Ishikawa (cell line): ENCODE data around the gene STOM.

ENCODE experiments used
- CEBPB ChIP-seq: IDR thresholded peaks from 2 replicates; pipeline ENCODE4 v1.6.1; 2012
- CREB1 ChIP-seq: IDR thresholded peaks from 2 replicates; pipeline ENCODE4 v1.6.1; 2012; ENCODE audit warnings: low read depth
- EGR1 ChIP-seq: IDR thresholded peaks from 2 replicates; pipeline ENCODE4 v1.6.1; 2012
- EP300 ChIP-seq: IDR thresholded peaks from 2 replicates; pipeline ENCODE4 v1.6.1; 2012; ENCODE audit warnings: borderline replicate concordance
- FOXM1 ChIP-seq: IDR thresholded peaks from 2 replicates; pipeline ENCODE4 v1.6.1; 2012; ENCODE audit warnings: low read depth, borderline replicate concordance
- NFIC ChIP-seq: IDR thresholded peaks from 2 replicates; pipeline ENCODE4 v1.6.1; 2012
- RAD21 ChIP-seq: IDR thresholded peaks from 2 replicates; pipeline ENCODE4 v1.6.1; 2012; ENCODE audit warnings: low read depth
- TAF1 ChIP-seq: IDR thresholded peaks from 2 replicates; pipeline ENCODE4 v1.6.1; 2012; ENCODE audit warnings: low read depth, mild to moderate bottlenecking
- TCF12 ChIP-seq: IDR thresholded peaks from 2 replicates; pipeline ENCODE4 v1.6.1; 2012; ENCODE audit warnings: low read depth
- TEAD4 ChIP-seq: IDR thresholded peaks from 2 replicates; pipeline ENCODE4 v1.6.1; 2012
- YY1 ChIP-seq: IDR thresholded peaks from 2 replicates; pipeline ENCODE4 v1.6.1; 2012; ENCODE audit warnings: low read depth
- ZBTB7A ChIP-seq: IDR thresholded peaks from 2 replicates; pipeline ENCODE4 v1.6.1; 2012; ENCODE audit warnings: low read depth
- TF ChIP-seq, protein P1 (sequence below): IDR thresholded peaks from 2 replicates; pipeline ENCODE4 v1.6.1; 2012
- TF ChIP-seq, protein P2 (sequence below): IDR thresholded peaks from 2 replicates; pipeline ENCODE4 v1.6.1; 2012
- TF ChIP-seq, protein P3 (sequence below): IDR thresholded peaks from 2 replicates; pipeline ENCODE4 v1.6.1; 2012; ENCODE audit warnings: low read depth, mild to moderate bottlenecking

Gene STOM

DNA sequence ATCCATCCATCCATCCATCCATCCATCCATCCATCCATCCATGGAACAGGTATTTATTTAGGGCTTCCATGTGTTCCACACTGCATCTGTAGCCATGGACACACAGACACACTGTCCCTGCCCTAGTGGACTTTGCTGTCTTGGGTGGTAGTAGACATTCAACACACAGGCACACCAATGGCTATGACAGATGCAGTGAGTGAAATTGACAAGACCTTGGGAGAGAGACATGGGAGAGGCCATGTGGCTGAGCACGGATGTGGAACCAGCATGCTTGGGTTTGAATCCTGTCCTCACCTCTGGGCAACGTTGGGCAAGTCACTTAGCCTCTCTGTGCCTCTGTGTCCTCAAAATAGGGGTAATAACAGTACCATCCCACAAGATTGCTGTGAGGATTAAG lies 45.3 kb downstream of the STOM start:
- TF ChIP-seq FOXM1, result no peak

DNA sequence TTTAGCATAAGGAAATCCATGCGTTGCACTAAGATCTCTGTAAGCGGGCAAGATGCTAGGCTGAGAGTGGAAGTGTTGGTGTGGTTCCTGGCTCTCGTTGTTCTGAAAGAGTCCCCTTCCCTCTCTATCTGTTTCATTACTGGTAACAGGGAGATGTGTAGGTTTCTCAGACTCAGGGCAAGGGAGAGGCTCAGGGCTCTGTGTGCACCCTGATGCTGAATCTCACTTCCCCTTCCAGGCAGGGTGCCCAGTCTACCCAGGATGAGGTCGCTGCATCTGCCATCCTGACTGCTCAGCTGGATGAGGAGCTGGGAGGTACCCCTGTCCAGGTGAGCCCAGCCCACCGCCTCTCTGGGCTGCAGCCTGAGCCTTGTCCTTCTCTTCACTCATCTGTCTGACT lies 45.7 kb downstream of the STOM start:
- TF ChIP-seq EP300 (no peak), TEAD4 (no peak), TCF12 (no peak), TAF1 (no peak), FOXM1 (no peak), CEBPB (no peak), CREB1 (no peak), ZBTB7A (no peak), NFIC (no peak), YY1 (no peak), RAD21 (no peak), EGR1 (no peak)
- TF ChIP-seq, protein P1, sequence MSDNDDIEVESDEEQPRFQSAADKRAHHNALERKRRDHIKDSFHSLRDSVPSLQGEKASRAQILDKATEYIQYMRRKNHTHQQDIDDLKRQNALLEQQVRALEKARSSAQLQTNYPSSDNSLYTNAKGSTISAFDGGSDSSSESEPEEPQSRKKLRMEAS, result no peak
- TF ChIP-seq, protein P2, sequence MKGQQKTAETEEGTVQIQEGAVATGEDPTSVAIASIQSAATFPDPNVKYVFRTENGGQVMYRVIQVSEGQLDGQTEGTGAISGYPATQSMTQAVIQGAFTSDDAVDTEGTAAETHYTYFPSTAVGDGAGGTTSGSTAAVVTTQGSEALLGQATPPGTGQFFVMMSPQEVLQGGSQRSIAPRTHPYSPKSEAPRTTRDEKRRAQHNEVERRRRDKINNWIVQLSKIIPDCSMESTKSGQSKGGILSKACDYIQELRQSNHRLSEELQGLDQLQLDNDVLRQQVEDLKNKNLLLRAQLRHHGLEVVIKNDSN, result no peak
- TF ChIP-seq, protein P3, sequence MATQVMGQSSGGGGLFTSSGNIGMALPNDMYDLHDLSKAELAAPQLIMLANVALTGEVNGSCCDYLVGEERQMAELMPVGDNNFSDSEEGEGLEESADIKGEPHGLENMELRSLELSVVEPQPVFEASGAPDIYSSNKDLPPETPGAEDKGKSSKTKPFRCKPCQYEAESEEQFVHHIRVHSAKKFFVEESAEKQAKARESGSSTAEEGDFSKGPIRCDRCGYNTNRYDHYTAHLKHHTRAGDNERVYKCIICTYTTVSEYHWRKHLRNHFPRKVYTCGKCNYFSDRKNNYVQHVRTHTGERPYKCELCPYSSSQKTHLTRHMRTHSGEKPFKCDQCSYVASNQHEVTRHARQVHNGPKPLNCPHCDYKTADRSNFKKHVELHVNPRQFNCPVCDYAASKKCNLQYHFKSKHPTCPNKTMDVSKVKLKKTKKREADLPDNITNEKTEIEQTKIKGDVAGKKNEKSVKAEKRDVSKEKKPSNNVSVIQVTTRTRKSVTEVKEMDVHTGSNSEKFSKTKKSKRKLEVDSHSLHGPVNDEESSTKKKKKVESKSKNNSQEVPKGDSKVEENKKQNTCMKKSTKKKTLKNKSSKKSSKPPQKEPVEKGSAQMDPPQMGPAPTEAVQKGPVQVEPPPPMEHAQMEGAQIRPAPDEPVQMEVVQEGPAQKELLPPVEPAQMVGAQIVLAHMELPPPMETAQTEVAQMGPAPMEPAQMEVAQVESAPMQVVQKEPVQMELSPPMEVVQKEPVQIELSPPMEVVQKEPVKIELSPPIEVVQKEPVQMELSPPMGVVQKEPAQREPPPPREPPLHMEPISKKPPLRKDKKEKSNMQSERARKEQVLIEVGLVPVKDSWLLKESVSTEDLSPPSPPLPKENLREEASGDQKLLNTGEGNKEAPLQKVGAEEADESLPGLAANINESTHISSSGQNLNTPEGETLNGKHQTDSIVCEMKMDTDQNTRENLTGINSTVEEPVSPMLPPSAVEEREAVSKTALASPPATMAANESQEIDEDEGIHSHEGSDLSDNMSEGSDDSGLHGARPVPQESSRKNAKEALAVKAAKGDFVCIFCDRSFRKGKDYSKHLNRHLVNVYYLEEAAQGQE, result no peak

DNA sequence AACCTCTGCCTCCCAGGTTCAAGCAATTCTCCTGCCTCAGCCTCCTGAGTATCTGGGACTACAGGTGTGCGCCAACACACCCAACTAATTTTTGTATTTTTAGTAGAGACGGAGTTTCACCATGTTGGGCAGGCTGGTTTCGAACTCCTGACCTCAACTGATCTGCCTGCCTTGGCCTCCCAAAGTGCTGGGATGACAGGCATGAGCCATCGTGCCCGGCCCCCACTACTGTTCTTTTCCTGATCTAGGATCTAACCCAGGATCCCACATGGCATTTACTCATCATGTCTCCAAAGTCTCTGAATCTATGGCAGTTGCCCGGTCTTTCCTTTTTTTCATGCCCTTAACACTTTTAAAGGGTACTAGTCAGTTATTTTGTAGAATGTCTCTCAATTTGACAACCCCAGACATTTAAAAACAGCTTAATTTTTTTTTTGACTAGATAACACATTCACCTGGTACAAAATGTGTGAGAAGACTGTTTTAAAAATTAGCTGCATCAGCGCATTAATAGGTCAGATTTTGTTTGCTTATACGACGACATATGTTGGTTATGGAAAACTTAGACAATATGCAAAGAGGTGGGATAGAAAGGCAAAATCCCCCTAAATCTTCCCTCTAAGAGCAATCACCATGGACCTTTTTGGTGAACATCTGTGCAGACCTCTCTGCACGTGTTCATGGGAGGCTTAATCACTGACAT lies 46.5 kb downstream of the STOM start:
- TF ChIP-seq, protein P2, result no peak
- TF ChIP-seq, protein P3, result no peak
- TF ChIP-seq CREB1 (no peak), EGR1 (no peak), CEBPB (no peak)

DNA sequence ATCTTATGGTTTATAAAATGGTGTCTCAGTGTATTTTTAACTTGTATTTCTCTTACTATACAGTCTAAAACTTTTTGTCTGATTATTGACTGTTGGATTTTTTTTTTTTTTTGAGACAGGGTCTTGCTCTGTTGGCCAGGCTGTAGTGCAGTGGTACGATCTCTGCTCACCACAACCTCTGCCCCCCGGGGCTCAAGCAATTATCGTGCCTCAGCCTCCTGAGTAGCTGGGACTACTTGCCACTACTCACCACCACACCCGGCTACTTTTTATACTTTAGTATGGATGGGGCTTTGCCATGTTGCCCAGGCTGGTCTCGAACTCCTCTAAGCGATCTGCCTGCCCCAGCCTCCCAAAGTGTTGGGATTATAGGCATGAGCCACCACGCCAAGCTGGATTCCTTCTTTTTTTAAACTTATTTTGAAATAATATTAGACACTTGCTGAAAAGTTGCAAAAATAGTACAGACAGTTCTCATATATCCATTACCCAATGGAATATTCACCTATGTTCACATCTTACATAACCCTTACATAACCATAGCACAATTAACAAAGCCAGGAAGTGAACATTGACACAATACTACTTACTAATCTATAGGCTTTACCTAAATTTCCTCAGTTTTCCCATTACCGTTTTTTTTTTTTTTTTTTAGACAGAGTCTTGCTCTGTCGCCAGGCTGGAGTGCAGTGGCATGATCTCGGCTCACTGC lies 47.2 kb downstream of the STOM start:
- TF ChIP-seq, protein P3, result no peak
- TF ChIP-seq CREB1, result no peak
- TF ChIP-seq, protein P1, result no peak

DNA sequence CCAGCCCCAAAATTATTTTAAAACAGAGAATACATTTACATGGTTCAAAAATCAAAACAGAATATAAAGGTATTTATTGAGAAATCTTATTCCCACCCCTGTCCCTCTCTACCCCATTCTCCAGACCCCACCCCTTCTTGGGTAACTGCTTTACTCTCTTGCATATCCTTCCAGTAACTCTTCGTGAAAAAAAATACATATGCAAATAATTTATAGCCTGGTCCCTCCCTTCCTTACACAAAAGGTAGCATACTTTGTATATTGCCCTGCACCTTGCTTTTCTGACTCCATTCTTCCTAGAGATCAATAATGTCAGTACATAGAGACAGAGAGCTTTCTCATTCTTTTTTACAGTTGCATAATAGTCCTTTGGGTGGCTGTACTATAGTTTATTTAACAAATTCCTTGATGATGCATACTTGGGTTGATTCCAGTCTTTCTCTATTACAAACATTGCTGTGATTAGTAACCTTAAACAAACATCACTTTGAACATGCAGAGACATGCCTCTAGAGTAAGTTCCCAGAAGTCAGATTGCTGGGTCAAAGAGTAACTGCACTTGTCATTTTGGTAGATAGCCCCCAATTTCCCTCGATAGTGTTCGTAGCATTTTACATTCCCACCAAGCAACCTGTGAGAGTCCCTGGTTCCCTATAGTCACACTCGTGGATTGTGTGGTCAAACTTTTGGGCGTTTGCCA lies 47.9 kb downstream of the STOM start:
- TF ChIP-seq RAD21, result no peak
- TF ChIP-seq ZBTB7A, result no peak
- TF ChIP-seq, protein P2, result no peak
- no peak for TF ChIP-seq CREB1
- TF ChIP-seq FOXM1, result no peak
- TF ChIP-seq NFIC, result no peak
- no peak for TF ChIP-seq CEBPB
- TF ChIP-seq TAF1, result no peak
- TF ChIP-seq, protein P3, result no peak
- TF ChIP-seq, protein P1, result no peak
